Measurements from ENCODE around the gene SLC39A7.

- TF ChIP-seq, protein P1, sequence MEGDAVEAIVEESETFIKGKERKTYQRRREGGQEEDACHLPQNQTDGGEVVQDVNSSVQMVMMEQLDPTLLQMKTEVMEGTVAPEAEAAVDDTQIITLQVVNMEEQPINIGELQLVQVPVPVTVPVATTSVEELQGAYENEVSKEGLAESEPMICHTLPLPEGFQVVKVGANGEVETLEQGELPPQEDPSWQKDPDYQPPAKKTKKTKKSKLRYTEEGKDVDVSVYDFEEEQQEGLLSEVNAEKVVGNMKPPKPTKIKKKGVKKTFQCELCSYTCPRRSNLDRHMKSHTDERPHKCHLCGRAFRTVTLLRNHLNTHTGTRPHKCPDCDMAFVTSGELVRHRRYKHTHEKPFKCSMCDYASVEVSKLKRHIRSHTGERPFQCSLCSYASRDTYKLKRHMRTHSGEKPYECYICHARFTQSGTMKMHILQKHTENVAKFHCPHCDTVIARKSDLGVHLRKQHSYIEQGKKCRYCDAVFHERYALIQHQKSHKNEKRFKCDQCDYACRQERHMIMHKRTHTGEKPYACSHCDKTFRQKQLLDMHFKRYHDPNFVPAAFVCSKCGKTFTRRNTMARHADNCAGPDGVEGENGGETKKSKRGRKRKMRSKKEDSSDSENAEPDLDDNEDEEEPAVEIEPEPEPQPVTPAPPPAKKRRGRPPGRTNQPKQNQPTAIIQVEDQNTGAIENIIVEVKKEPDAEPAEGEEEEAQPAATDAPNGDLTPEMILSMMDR (conservative IDR thresholded peaks at IDR 0.05; ENCODE audit: low read depth, low read length) = no peak
- no peak for TF ChIP-seq EZH2 (IDR thresholded peaks at IDR 0.05; ENCODE audit: low read length, unreplicated experiment)
Measured at GRCh38 chr6:33185190-33185589, 15.5 kb upstream of the SLC39A7 start.
